Ascending aorta (tissue), 2 donors: ENCODE measurements around the gene CFL1. TPM values are rescaled to one million over a fixed set of nuclear protein-coding genes. Genes with fewer than 3 reads are reported as not detected.
"Not testable (repeated sequence)": the region's sequence is repeated elsewhere in the genome, so short reads cannot be mapped to it uniquely, and the experiment has no call there.

ENCODE experiments used
- DNase-seq, 2 donors: peaks; one replicate each; pipeline ENCODE4 v3.0.0-alpha.2; 2019; ENCODE audit warnings: low spot score in 2 of 2
- H3K27ac ChIP-seq, 2 donors: fragments of 200-600 bp; sonication (generic); one replicate each; pipeline ENCODE4 v1.5.1; 2016 to 2017; ENCODE audit warnings: mild to moderate bottlenecking in 1 of 2
- H3K27me3 ChIP-seq: fragments of 200-600 bp; sonication (generic); one replicate; pipeline ENCODE4 v1.5.1; 2017
- H3K36me3 ChIP-seq, 2 donors: fragments of 200-600 bp; sonication (generic); one replicate each; pipeline ENCODE4 v1.5.1; 2016
- H3K4me1 ChIP-seq, 2 donors: fragments of 200-600 bp; sonication (generic); one replicate each; pipeline ENCODE4 v1.5.1; 2016 to 2017; ENCODE audit warnings: mild to moderate bottlenecking in 1 of 2
- H3K4me3 ChIP-seq, 2 donors: fragments of 200-600 bp; sonication (generic); one replicate each; pipeline ENCODE4 v1.5.1; 2016 to 2017; ENCODE audit warnings: mild to moderate bottlenecking in 1 of 2
- H3K9me3 ChIP-seq, 2 donors: fragments of 200-600 bp; sonication (generic); one replicate each; pipeline ENCODE4 v1.5.1; 2016
- intact Hi-C: fragments of 100-400 bp; cut with DNase I; formaldehyde crosslinking; loops from one replicate; pipeline ENCODE4 v1.15.1; 2023
- total RNA-seq: library from RNA; depleted of rRNA; stranded (reverse); fragments of >200 nt; gene quantifications from one replicate; pipeline ENCODE4 v1.1.0, GENCODE V29; 2016
- TF ChIP-seq, protein P1 (sequence below), 3 experiments: fragments of 200-600 bp in 2 of 3; fragments of 450-650 bp in 1 of 3; sonication (generic) in 2 of 3; IDR thresholded peaks; one replicate each; pipeline ENCODE4 v1.5.1; 2016 to 2019; ENCODE audit warnings: antibody characterized with exemption in 3 of 3, mild to moderate bottlenecking in 1 of 3, moderate library complexity in 1 of 3

The CFL1 gene
- total RNA-seq, 1 donor from 2014 or later: 974 TPM

DNA sequence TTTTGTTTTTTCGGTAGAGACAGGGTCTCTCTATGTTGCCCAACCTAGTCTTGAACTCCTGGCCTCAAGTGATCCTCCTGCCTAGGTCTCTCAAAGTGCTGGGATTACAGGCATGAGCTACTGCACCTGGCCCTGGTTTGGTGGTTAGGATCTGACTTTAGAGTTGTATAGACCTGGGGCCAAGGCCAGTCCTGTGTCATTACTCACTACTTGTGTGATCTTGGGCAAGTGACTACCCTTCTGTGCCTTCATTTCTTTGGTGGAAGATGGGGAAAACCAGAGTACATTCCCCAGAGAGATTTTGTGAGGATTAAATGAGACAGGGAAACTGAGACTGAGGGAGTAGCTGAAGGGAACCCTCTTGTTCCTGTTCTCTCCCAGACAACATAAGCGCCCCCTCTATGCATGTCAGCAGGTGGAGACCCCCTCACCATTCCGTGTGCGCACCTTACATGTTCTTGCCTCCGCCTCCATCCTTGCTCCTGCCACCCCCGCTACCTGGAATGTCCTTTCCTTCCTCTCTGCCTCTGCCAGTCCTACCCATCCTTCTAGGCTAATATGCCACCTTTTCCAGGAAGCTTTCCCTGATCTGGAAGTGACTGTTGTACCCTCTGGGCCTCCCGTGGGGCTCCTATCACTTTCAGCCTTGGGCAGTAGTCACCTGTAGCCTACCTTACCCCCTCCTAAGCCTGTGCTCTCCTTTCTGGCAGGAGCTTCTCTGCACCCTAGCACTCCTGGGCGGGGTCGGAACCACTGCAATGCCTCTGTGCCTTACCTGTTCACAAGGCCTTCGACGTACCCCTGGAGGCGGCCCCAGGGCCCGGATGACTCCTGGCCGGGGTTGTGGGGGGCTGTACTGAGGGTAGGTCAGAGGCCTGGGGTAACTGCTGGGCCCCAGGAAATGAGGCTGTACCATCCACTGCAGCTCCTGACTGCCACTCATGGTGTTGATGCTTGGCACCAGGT, 38.3 kb upstream of the CFL1 start:
- peak overlapping the region; percentile 21 to 42 for H3K27ac ChIP-seq

DNA sequence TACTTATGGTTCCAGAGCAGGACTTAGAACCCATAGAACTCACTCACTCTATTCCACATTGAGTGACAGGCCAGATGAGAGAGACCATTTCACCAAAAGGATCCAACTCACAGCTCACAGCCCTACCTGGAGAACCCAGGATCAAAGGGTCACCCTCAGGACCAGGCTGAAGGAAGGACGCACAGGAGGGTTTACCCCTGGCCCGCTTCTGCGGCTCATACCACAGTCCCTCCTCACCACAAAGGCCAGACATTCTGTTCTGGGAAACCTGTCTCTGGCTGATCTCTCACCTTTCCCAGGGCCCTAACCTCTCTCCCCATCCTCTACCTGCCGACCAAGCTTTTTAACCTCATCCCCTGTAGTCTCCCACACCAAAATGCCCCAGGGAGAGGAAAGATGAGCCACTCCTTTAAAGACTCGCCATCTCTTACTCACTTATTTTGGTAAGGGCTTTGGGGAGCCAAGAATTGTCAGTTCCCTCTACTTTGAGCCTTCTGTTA, 37.6 kb upstream of the CFL1 start:
- DNase-seq: no peak
- peak overlapping the region; percentile 12 to 21 for H3K27ac ChIP-seq
- H3K9me3 ChIP-seq: no peaks in the 10 kb centered on the region
- H3K4me1 ChIP-seq: peaks cover 17 to 38% of the 10 kb centered on the region in 2 donors
- no peaks in the 10 kb centered on the region for H3K36me3 ChIP-seq
- H3K27me3 ChIP-seq: no peaks in the 10 kb centered on the region
- no peak overlapping the region for H3K4me3 ChIP-seq
- TF ChIP-seq, protein P1, sequence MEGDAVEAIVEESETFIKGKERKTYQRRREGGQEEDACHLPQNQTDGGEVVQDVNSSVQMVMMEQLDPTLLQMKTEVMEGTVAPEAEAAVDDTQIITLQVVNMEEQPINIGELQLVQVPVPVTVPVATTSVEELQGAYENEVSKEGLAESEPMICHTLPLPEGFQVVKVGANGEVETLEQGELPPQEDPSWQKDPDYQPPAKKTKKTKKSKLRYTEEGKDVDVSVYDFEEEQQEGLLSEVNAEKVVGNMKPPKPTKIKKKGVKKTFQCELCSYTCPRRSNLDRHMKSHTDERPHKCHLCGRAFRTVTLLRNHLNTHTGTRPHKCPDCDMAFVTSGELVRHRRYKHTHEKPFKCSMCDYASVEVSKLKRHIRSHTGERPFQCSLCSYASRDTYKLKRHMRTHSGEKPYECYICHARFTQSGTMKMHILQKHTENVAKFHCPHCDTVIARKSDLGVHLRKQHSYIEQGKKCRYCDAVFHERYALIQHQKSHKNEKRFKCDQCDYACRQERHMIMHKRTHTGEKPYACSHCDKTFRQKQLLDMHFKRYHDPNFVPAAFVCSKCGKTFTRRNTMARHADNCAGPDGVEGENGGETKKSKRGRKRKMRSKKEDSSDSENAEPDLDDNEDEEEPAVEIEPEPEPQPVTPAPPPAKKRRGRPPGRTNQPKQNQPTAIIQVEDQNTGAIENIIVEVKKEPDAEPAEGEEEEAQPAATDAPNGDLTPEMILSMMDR (IDR thresholded peaks at IDR 0.05): no peak
- intact Hi-C loops: no loop called here

More for the DNA sequence above, 38.3 kb upstream of the CFL1 start:
- no peak for DNase-seq
- Histone ChIP-seq H3K4me3 (no peak overlapping the region), H3K36me3 (no peaks in the 10 kb centered on the region), H3K4me1 (peaks cover 17 to 42% of the 10 kb centered on the region in 2 donors), H3K27me3 (no peaks in the 10 kb centered on the region), H3K9me3 (no peaks in the 10 kb centered on the region)
- TF ChIP-seq, protein P1 (IDR thresholded peaks at IDR 0.05): no peak
- intact Hi-C loops: no loop called here

DNA sequence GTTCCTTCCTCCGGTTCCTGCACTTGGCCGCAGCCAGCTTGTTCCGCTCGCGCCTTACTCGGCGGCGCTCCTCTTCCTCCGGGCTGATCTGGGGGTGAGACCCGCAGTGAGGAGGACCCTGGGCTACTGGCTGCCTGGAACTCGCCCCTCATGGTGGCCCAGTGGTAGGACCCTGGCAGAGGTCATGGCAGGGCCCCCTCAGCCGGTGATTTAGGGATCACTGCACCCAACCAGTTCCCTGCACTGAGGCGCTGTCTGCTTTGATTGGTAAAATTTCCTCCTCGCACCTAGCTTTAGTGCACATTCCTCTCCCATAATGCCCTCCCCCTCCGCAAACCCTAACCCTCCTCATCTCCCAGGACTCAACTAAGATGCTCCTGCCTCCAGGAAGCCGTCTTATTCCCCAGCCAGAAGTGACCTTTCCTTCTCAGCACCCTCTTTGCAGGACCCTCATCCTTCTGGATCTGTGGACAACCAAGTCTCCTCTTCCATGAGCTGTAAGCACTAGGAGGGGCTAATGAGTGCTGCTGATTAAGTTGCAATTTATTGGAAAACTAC, 36.1 kb upstream of the CFL1 start:
- Histone ChIP-seq H3K4me1 (peaks cover 17 to 31% of the 10 kb centered on the region in 2 donors), H3K36me3 (no peaks in the 10 kb centered on the region), H3K9me3 (no peaks in the 10 kb centered on the region), H3K27ac (peak overlapping the region; percentile 98), H3K27me3 (no peaks in the 10 kb centered on the region), H3K4me3 (peak overlapping the region in 1 of 2 donors; percentile 82)
- TF ChIP-seq, protein P1 (IDR thresholded peaks at IDR 0.05): no peak
- peak in 1 of 2 donors; percentile 70 for DNase-seq
- intact Hi-C loops: no loop called here

DNA sequence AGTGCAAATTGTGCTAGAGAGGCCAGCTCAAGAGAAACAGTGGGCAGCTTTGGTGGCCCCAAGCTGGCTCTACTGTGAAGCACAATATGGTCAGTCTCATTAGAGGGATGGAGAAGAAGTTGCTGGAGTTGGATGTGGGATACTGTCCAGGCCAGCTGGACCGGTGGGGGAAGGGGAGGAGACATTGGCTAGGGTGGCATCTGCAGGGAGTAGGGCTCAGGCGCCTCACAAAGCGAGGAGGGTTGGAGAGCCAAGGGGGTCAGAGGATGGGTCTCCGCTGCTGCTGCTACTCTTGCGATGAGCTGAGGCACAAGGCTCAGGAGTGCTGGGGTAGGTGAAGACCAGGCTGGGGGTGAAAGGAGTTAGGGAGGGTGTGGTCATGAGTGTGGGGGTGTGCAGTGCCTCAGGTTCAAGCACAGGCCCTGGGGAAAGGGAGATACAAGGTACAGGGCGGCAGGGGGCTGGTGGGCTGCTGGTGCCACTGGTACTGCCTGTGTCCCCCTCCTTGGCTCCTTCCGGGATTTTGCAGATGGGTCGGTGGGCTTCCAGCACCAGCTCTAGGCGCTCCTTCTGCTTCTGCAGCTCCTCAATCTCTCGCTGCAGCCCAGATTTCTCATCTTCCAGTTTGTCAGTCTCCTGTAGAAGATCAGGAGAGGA, 34.8 kb upstream of the CFL1 start:
- intact Hi-C loops: no loop called here

DNA sequence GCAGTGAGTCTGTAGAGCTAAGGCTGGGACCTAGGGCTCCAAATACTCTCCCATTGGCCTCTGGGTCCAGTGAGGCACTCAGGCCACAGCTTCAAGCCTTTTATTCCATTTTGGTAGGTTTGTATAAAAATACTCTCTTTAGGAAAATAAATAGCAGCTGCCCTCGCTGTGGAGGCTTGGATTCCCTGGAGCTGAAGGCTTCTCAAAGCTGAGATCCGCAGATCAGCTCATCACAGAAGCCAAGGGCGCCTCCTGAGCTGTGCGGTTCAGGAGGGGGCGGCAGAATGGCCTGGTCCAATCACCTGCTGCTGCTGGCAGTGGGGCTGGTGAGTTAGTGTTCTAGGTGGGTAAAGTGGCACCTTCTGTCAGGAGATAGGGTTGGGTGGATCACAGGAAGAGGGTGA, 34.2 kb upstream of the CFL1 start:
- H3K9me3 ChIP-seq, intact Hi-C loops, H3K27me3 ChIP-seq, DNase-seq, H3K36me3 ChIP-seq: not testable (repeated sequence)
- peak overlapping the region; percentile 82 to 85 for H3K4me3 ChIP-seq
- H3K27ac ChIP-seq: peak overlapping the region; percentile 98
- H3K4me1 ChIP-seq: peaks cover 20 to 34% of the 10 kb centered on the region in 2 donors

More for the DNA sequence above, 34.8 kb upstream of the CFL1 start:
- Histone ChIP-seq H3K4me3 (peak overlapping the region; percentile 82 to 85), H3K27ac (peak overlapping the region; percentile 98), H3K36me3 (no peaks in the 10 kb centered on the region), H3K9me3 (no peaks in the 10 kb centered on the region), H3K4me1 (peaks cover 17 to 31% of the 10 kb centered on the region in 2 donors), H3K27me3 (no peaks in the 10 kb centered on the region)
- TF ChIP-seq, protein P1 (IDR thresholded peaks at IDR 0.05): no peak
- no peak for DNase-seq
